ENCODE measurements around the gene ID3. TPM values are rescaled to one million over a fixed set of nuclear protein-coding genes. Genes with fewer than 3 reads are reported as not detected.

Gene ID3
- total RNA-seq, 1 experiment from 2014 or later = 39.6 TPM

DNA sequence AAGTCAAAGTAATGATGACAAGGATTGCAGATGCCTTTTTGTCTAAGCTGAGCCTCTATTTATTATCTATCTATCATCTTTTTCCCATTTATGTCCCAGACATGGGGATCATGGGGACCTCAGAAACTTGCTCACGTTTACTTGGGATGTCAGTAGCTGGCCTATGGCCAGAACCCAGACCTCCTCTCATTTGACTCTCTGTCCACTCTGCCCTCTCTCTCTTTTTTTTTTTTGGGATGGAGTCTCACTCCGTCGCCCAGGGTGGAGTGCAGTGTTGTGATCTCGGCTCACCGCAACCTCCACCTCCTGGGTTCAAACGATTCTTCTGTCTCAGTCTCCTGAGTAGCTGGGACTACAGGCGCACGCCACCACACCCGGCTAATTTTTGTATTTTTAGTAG, 3.7 kb upstream of the ID3 start:
- POLR2A ChIA-PET = interaction anchor here (0.7 kb wide), 1 partner anchor 9 kb away, joined by 6 read pairs; no protein-coding TSS in a partner anchor
- peaks cover 53% of the 10 kb centered on the region for H3K4me1 ChIP-seq (ENCODE audit: control insufficient read depth, insufficient read depth, low read length)
- in situ Hi-C loops (cut with HindIII; ENCODE audit: low pct_unique_long_range_greater_than_20kb, low sequenced_read_pairs) = no loop called here

DNA sequence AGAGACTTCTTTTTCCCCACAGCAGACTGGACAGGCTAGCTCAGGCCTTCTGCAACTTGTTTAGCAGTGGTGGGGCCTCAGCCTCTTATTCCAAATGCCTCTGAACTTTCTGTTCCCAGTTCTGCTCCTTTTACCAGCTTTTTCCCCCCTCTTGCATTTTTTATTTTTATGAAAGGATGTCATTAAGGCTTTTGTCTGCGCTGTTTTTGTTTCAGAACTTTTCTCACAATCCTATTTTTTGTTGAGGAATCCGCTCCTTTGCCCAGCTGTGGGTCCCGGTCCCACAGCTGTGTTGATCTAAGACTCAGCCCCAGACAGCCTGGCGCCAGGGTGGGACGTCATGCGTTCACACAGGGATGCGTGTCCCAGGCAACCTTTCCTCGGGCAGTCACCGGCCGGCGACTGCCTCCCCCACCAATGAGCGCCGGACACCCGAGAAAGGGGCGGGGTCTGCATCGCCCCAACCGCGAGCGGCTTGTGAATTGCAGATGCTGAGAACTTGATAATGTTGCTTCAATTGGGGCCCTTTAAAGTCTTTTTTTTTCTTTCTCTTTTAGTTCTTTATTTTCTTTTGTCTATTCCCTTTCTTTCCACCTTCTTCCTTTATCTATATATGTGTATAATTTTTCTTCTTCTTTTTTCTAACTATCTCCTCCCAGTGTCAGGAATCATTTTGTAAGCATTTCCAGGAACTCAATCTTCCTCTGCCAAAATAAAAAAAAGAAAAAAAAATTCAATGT, 3.0 kb upstream of the ID3 start:
- Histone ChIP-seq H3K36me3 (ENCODE audit: control insufficient read depth, insufficient read depth, low read length) (peaks cover 6% of the 10 kb centered on the region; the same call in 1 of the 2 replicates), H3K27me3 (ENCODE audit: control insufficient read depth, insufficient read depth, low read length) (no peaks in the 10 kb centered on the region), H3K4me3 (ENCODE audit: low read depth in 2 of 2, low read length in 2 of 2) (peak overlapping the region; percentile 25 to 34), H3K4me1 (ENCODE audit: control insufficient read depth, insufficient read depth, low read length) (peaks cover 58% of the 10 kb centered on the region), H3K9me3 (ENCODE audit: control insufficient read depth, insufficient read depth, low read depth, low read length) (no peaks in the 10 kb centered on the region), H3K27ac (ENCODE audit: low read length) (peak overlapping the region; percentile 88)
- in situ Hi-C loops (cut with HindIII; ENCODE audit: low pct_unique_long_range_greater_than_20kb, low sequenced_read_pairs) = no loop called here
- 0 out of 2 replicates have a peak, but pooled peaks have one; percentile 75 for TF ChIP-seq SIN3A (IDR thresholded peaks at IDR 0.05; ENCODE audit: borderline replicate concordance, insufficient read depth, low read depth, low read length)
- peak; percentile 27; the same call in 1 of the 2 replicates for TF ChIP-seq TCF7L2 (IDR thresholded peaks at IDR 0.05; ENCODE audit: low read depth, low read length)
- TF ChIP-seq POLR2AphosphoS5 (IDR thresholded peaks at IDR 0.05; ENCODE audit: low read depth, low read length) = peak; percentile 68; the same call in 1 of the 2 replicates
- TF ChIP-seq, protein P1, sequence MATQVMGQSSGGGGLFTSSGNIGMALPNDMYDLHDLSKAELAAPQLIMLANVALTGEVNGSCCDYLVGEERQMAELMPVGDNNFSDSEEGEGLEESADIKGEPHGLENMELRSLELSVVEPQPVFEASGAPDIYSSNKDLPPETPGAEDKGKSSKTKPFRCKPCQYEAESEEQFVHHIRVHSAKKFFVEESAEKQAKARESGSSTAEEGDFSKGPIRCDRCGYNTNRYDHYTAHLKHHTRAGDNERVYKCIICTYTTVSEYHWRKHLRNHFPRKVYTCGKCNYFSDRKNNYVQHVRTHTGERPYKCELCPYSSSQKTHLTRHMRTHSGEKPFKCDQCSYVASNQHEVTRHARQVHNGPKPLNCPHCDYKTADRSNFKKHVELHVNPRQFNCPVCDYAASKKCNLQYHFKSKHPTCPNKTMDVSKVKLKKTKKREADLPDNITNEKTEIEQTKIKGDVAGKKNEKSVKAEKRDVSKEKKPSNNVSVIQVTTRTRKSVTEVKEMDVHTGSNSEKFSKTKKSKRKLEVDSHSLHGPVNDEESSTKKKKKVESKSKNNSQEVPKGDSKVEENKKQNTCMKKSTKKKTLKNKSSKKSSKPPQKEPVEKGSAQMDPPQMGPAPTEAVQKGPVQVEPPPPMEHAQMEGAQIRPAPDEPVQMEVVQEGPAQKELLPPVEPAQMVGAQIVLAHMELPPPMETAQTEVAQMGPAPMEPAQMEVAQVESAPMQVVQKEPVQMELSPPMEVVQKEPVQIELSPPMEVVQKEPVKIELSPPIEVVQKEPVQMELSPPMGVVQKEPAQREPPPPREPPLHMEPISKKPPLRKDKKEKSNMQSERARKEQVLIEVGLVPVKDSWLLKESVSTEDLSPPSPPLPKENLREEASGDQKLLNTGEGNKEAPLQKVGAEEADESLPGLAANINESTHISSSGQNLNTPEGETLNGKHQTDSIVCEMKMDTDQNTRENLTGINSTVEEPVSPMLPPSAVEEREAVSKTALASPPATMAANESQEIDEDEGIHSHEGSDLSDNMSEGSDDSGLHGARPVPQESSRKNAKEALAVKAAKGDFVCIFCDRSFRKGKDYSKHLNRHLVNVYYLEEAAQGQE (IDR thresholded peaks at IDR 0.05; ENCODE audit: insufficient read depth in 1 of 2, low read depth in 2 of 2, low read length in 1 of 2) = no peak
- TF ChIP-seq, protein P2, sequence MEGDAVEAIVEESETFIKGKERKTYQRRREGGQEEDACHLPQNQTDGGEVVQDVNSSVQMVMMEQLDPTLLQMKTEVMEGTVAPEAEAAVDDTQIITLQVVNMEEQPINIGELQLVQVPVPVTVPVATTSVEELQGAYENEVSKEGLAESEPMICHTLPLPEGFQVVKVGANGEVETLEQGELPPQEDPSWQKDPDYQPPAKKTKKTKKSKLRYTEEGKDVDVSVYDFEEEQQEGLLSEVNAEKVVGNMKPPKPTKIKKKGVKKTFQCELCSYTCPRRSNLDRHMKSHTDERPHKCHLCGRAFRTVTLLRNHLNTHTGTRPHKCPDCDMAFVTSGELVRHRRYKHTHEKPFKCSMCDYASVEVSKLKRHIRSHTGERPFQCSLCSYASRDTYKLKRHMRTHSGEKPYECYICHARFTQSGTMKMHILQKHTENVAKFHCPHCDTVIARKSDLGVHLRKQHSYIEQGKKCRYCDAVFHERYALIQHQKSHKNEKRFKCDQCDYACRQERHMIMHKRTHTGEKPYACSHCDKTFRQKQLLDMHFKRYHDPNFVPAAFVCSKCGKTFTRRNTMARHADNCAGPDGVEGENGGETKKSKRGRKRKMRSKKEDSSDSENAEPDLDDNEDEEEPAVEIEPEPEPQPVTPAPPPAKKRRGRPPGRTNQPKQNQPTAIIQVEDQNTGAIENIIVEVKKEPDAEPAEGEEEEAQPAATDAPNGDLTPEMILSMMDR (IDR thresholded peaks at IDR 0.05) = no peak
- DNase-seq (ENCODE audit: low read depth, low spot score) (no peak), ATAC-seq (peak; percentile 84)
- no TSS peak for BruUV-seq (replicated peaks)
- intact Hi-C loops (cut with micrococcal nuclease; ENCODE audit: unreplicated experiment) = no loop called here
- ChIA-PET POLR2A (interaction anchor here (0.6 to 0.7 kb wide), 3 partner anchors 8 to 134 kb away, joined by 6 to 7 read pairs (median 6); no protein-coding TSS in a partner anchor), CTCF (interaction anchor here (2.0 kb wide), 1 partner anchor 73 kb away, joined by 10 read pairs; no protein-coding TSS in a partner anchor)

More for the DNA sequence above, 3.7 kb upstream of the ID3 start:
- BruUV-seq (replicated peaks) = no TSS peak
- Histone ChIP-seq H3K4me3 (ENCODE audit: low read depth in 2 of 2, low read length in 2 of 2) (no peak overlapping the region), H3K36me3 (ENCODE audit: control insufficient read depth, insufficient read depth, low read length) (peaks cover 6% of the 10 kb centered on the region; the same call in 1 of the 2 replicates), H3K27me3 (ENCODE audit: control insufficient read depth, insufficient read depth, low read length) (no peaks in the 10 kb centered on the region), H3K27ac (ENCODE audit: low read length) (peak overlapping the region; percentile 88), H3K9me3 (ENCODE audit: control insufficient read depth, insufficient read depth, low read depth, low read length) (no peaks in the 10 kb centered on the region)
- no peak for TF ChIP-seq SIN3A (IDR thresholded peaks at IDR 0.05; ENCODE audit: borderline replicate concordance, insufficient read depth, low read depth, low read length)
- TF ChIP-seq, protein P1 (IDR thresholded peaks at IDR 0.05; ENCODE audit: insufficient read depth in 1 of 2, low read depth in 2 of 2, low read length in 1 of 2) = no peak
- TF ChIP-seq POLR2AphosphoS5 (IDR thresholded peaks at IDR 0.05; ENCODE audit: low read depth, low read length) = no peak
- no peak for TF ChIP-seq TCF7L2 (IDR thresholded peaks at IDR 0.05; ENCODE audit: low read depth, low read length)
- TF ChIP-seq, protein P2 (IDR thresholded peaks at IDR 0.05) = no peak
- intact Hi-C loops (cut with micrococcal nuclease; ENCODE audit: unreplicated experiment) = no loop called here
- CTCF ChIA-PET = interaction anchor here (2.0 kb wide), 1 partner anchor 72 kb away, joined by 10 read pairs; no protein-coding TSS in a partner anchor
- ATAC-seq = no peak
- no peak for DNase-seq (ENCODE audit: low read depth, low spot score)

Measured in Panc1 (cell line).